HG03439 (cell line): Measurements from ENCODE around the gene DEUP1.

ENCODE experiments used
- ATAC-seq: cut with Tn5 transposase; IDR thresholded peaks from one replicate; pipeline ENCODE4 v1.9.1; 2021; ENCODE audit warnings: mild to moderate bottlenecking, moderate library complexity; ENCODE audit not compliant: unreplicated experiment

Gene DEUP1

GRCh38 chr11:93477684-93478234 lies 147.2 kb downstream of the DEUP1 start:
- no peak for ATAC-seq

GRCh38 chr11:93478841-93479240 lies 148.3 kb downstream of the DEUP1 start:
- no peak for ATAC-seq

- ATAC-seq = no peak
Measured at GRCh38 chr11:93480256-93480655, 149.7 kb downstream of the DEUP1 start.

- ATAC-seq = no peak
Measured at GRCh38 chr11:93480756-93481155, 150.2 kb downstream of the DEUP1 start.

GRCh38 chr11:93481279-93481678 lies 150.7 kb downstream of the DEUP1 start:
- ATAC-seq = no peak

- no peak for ATAC-seq
Measured at GRCh38 chr11:93481696-93482095, 151.2 kb downstream of the DEUP1 start.

- no peak for ATAC-seq
Measured at GRCh38 chr11:93482556-93482955, 152.0 kb downstream of the DEUP1 start.

GRCh38 chr11:93484716-93485115 lies 154.2 kb downstream of the DEUP1 start:
- no peak for ATAC-seq

GRCh38 chr11:93485983-93486382 lies 155.4 kb downstream of the DEUP1 start:
- no peak for ATAC-seq

- no peak for ATAC-seq
Measured at GRCh38 chr11:93487032-93487483, 156.5 kb downstream of the DEUP1 start.
